Left ventricle myocardium superior (tissue), 1 donor: ENCODE measurements around the gene TSR1. TPM values are rescaled to one million over a fixed set of nuclear protein-coding genes. Genes with fewer than 3 reads are reported as not detected.
A peak's percentile ranks its signal among the peaks of the same experiment; 100 is the strongest.

Experiments used
- ATAC-seq: fragments of 200-7000 bp; cut with Tn5 transposase; one replicate; pipeline ENCODE4 v1.9.1; 2020; ENCODE audit warnings: mild to moderate bottlenecking, moderate library complexity
- DNase-seq: peaks from one replicate; pipeline ENCODE4 v3.0.0-alpha.2; 2020
- intact Hi-C: fragments of 100-400 bp; cut with micrococcal nuclease; formaldehyde crosslinking; loops from one replicate; pipeline ENCODE4 v1.11.0; 2022
- total RNA-seq: library from RNA; stranded (reverse); fragmentation: NEBNext Ultra II Directional; extraction: Animal tissue kit (Norgen Biotek cat#: 25700); gene quantifications from one replicate; pipeline ENCODE4 v1.2.1, GENCODE V29; 2021
- donor health status: DM: no; HTN: yes; CAD: no; lungs with severe emphysema.

TSR1 gene
- total RNA-seq, 1 donor from 2014 or later: 23.3 TPM

DNA sequence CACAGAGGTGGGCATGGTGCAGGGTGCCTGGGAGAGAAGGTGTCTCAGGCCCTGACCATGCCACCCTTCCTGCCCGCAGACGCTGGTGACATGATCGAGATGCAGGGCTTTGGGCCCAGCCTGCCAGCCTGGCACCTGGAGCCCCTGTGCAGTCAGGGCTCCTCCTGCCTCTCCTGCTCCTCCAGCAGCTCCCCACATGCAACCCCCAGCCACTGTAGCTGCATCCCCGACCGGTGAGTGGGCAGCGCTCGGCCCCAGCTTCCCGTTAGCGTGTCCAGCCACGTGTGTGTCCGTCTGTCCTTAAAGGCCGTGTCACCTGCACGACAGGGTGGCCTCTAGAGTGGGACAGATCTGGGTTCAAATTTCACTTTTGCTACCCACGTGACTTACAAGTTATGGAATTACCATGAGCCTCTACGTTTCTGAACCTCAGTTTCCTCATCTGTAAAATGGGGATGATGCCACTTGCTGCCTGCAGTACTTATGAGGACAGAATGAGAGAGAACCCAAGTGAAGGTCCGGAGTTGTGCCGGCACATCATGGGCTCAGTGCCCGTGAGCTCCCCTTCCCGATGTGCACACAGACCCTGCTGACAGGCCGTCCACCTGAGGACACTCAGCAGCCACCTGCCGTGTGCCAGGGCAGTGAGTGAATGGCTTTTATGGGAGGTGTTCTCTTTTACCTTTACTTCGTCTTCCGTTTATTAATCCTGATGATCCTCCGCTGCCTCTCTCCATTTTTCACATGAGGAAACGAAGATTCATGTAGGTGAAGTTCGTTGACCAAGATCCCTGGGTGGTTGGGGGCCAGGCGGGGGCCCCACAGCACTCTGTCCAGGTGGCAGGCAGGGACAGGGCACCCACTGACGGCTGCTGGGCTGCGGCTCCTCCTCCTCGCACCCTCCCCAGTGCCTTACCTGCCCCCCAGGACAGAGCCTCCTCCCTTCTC is 35.2 kb upstream of the TSR1 start:
- ATAC-seq: no peak
- intact Hi-C loops: no loop called here
- DNase-seq: no peak

DNA sequence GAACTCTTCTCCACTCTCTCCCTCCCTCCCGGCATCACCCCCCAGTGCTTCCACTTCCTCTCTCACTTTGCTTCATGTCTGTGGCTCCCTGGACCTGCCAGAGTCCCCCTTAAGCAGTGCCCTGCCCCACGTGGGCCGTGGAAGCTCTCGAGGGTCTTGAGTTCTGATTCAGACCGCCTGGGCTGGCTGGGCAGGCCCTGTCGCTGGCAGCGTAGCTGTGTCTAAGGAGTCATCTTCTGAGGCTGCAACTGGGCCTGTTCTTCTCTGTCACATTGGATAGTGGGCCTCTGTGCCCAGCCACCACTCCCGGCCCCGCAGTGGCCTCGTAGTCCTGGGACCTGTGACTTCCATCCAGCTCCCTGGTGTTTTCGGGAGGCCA is 33.9 kb upstream of the TSR1 start:
- ATAC-seq: no peak
- no peak for DNase-seq
- intact Hi-C loops: no loop called here

DNA sequence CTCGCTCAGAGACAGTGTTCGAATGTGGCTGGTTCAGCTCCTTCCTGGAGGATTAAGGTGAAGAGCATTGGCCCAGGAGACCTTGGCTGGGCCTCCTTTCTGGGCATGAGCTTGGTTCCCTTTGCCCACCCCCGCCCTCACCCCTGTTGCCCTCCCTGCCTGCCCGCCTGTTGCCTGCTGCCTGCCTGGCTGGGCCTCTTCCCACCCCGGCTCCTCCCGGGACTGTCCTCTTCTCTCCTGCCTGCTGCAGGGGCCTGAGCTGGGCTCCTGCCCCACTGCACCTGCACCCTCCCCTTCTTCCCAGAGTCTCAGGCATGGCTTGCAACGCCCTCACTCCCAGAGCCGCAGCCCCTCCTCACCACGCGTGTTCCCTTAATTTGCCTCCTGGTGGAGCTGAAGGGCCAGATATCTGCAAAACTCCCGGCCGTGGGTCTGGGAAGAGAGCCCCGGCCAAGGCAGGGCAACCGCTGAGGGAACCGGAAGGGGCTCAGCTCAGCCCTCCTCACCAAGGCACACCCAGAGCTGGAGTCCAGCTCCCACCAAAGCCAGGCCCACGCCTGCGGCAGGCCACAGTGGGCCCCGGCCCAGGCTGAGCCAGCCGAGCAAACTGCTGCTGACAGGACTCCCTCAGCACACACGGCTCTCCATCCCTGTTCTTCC is 33.4 kb upstream of the TSR1 start:
- peak; percentile 5 for ATAC-seq
- DNase-seq: no peak
- intact Hi-C loops: no loop called here

DNA sequence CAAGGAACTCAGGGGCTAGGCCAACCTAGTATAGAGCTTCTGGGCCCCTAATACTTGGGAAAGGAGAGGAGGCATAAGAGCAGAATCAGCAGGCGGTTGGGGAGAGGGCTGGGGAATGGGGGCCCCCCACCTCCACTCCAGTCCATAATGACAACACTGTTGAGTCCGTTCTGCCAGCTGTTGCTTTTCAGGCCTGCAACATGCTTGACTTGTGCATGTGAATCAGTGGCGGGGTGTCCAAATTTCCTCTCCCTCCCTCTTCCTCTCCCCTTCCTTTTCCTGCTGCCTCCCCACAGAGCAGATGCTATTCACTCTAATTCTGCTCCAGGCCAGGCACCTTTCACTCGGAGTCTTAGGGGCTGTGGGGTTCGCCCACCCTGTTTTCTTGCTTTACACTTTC is 32.8 kb upstream of the TSR1 start:
- ATAC-seq (no peak), DNase-seq (no peak)
- intact Hi-C loops: no loop called here

DNA sequence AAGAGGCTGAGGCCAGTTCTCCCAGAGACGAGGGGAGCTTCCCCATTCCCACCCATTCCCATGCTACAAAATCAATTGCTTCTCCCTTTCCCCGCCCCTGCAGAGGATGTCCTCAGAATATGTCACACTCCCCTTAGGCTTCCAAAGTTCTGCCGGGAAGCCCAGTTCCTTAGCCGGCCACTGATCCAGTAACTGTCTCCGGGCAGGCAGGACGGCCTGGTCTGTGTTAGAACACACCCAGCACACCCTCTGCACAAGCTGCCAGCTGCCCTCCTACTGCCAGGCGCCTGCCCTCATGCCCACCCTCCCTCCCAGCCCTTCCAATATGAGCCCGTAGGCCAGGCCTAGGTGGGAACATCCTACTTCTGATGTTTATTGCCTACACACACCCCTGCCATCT is 32.1 kb upstream of the TSR1 start:
- DNase-seq: no peak
- intact Hi-C loops: no loop called here
- peak; percentile 62 for ATAC-seq

DNA sequence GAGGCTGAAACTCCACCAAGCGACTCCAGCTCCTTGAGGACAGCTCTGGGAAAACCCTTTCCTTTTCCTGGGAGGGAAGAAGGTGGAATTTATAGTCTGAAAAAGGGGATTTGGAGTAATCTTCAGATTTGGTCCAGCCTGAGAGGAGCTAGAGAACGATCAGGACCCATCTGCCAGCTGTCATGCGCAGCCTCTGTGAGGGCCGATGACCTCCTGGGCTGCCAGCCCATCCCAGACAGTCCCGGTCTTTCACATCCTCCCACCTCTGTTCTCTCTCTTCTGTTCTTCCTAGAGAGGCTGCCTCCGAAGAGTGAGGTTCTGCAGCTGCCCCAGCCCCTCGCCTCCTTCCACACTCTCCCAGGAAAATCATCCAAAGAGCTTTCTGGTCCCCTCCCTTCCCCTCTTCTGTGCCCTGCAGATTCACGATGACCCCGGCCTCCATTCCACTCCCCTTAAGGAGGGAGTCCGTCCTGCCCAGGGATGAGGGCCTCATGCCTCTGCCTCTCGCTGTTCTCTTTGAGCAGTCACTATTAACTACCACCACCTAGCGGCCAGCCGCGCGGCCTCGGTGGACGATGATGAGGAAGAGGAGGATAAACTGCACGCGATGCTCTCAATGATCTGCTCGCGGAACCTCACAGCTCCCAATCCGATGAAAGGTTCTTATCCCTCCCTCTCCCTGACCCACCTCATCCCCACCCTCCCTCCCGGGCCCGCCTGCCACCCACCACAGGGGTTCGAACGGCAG is 30.7 kb upstream of the TSR1 start:
- intact Hi-C loops: no loop called here
- no peak for ATAC-seq
- DNase-seq: no peak

DNA sequence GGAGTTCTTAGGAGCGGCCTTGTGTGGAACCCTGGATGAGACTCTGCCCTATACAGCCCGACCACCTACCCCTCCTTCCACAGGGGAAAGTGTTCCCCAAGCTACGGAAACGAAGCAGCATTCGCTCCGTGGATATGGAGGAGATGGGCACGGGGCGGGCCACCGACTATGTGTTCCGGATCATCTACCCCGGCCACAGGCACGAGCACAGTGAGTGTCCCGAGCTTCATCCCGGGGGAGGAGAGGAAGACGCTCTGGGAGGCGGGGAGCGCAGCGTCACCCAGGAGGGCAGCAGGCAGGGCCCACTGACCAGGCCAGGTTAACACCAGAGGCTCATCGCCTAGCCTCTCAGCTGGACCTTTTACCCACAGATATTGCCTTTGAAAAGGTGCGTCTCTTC is 28.9 kb upstream of the TSR1 start:
- intact Hi-C loops: no loop called here
- no peak for DNase-seq
- ATAC-seq: no peak

DNA sequence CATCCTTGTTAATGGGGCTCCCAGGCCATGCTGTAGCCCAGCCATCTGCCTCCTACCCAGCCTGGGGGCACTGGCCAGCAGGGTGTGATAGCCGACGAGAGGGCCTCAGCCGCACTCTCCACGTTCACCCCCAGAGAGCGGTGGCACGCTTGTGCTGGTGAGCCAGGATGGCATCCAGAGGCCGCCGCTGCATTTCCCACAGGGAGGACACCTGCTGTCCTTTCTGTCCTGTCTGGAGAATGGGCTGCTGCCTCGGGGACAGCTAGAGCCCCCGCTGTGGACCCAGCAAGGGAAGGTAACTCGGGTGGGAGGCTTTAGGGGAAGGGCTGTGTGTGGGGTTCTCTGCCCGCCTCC is 28.5 kb upstream of the TSR1 start:
- DNase-seq: no peak
- intact Hi-C loops: no loop called here
- ATAC-seq: no peak

DNA sequence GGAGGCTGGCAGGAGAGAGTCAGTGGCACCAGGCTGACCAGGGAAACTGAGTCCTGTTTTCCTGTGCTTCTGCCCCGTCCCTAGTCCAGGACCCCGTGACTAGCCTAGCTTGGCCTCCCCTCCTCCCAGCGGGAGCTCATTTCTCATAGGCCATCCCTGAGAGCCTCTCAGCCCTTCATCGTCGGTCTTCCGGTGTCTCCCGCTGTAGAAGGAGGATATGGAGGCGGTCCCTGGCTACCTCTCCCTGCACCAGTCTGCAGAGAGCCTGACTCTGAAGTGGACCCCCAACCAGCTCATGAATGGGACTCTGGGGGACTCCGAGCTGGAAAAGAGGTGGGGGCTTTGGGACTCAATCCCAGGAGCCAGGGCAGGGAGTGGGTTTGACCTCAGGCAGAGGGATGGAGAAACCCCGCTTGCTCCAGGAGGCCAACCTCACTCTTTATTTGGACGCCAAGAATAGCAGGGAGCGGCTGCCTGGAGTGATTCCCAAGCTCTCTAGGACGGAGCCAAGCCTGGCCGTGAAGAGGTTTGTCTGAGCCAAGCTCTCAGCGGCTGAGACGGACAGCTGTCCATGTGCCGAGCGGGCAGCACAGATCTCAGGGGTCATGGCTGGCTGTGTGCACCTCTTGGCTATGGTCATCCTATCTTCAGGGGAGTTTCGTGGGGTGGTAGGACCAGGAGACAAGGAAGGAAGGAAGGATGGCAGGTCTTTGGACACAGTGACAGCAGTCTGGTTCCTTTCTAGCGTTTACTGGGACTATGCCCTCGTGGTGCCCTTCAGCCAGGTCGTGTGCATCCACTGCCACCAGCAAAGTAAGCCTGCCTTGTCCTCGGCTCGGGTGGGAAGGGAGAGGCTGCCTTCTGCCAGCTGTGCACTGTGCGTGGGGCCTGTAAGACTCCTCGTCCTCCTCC is 27.9 kb upstream of the TSR1 start:
- intact Hi-C loops: no loop called here
- peak; percentile 78 for DNase-seq
- ATAC-seq: peak; percentile 79

DNA sequence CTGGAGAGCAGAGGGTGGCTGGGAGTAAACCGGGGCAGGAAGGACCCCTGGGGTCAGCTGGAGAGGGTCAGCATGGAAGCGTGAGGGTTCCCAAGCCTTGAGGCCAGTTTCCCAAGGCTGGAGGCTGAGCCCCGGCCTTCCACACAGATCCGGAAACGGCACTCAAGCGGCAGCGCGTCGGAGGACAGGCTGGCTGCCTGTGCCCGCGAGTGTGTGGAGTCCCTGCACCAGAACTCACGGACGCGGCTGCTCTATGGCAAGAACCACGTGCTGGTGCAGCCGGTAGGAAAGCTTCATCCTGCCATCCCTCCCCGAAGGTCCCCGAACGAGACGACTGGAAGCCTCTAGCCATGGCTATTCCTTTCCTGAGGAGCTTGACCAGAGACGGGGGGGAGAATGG is 27.1 kb upstream of the TSR1 start:
- no peak for ATAC-seq
- intact Hi-C loops: no loop called here
- no peak for DNase-seq

DNA sequence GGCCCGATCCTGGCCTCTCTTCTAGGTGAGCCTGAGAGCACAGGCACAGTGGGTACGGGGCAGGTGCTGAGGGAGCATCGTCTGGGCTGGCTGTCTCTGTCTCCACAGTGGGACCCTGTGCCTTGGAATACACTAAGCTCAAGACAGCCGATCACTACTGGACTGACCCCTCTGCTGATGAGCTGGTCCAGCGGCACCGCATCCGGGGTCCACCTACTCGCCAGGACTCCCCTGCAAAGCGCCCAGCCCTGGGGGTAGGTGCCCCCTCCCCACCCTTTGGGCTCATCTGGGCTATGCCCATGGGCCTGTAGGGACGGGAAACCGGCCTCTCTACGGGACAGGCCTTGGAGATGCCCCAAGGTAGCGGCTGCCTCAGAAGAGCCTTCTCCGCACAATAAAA is 26.6 kb upstream of the TSR1 start:
- intact Hi-C loops: no loop called here
- DNase-seq (no peak), ATAC-seq (no peak)

DNA sequence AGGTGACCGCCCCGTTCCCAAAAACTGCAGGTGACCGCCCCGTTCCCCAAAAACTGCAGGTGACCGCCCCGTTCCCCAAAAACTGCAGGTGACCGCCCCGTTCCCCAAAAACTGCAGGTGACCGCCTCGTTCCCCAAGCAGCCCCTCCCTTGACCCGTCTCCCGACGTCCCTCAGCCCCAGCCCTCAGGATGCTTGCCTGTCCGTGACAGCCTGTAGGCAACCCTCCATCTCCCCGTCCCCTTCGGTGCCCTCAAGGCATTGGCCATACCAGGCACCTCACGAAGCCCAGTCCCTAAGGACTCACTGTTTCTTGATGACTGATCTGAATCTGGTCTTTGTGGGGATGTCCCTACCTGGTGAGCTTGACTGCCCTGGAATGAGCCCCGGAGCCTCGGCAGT is 26.2 kb upstream of the TSR1 start:
- intact Hi-C loops: no loop called here
- ATAC-seq: no peak
- DNase-seq: no peak

DNA sequence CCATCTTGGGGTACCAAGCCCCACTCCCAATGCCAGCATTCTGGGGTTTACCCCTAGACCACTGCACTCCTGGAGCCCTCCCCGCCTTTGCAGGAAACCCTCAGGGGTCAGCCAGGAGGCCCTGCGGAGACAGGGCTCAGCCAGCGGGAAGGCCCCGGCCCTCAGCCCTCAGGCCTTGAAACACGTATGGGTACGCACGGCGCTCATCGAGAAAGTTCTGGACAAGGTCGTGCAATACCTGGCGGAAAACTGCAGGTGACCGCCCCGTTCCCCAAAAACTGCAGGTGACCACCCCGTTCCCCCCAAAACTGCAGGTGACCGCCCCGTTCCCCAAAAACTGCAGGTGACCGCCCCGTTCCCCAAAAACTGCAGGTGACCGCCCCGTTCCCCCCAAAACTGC is 25.8 kb upstream of the TSR1 start:
- intact Hi-C loops: no loop called here
- DNase-seq (no peak), ATAC-seq (no peak)

DNA sequence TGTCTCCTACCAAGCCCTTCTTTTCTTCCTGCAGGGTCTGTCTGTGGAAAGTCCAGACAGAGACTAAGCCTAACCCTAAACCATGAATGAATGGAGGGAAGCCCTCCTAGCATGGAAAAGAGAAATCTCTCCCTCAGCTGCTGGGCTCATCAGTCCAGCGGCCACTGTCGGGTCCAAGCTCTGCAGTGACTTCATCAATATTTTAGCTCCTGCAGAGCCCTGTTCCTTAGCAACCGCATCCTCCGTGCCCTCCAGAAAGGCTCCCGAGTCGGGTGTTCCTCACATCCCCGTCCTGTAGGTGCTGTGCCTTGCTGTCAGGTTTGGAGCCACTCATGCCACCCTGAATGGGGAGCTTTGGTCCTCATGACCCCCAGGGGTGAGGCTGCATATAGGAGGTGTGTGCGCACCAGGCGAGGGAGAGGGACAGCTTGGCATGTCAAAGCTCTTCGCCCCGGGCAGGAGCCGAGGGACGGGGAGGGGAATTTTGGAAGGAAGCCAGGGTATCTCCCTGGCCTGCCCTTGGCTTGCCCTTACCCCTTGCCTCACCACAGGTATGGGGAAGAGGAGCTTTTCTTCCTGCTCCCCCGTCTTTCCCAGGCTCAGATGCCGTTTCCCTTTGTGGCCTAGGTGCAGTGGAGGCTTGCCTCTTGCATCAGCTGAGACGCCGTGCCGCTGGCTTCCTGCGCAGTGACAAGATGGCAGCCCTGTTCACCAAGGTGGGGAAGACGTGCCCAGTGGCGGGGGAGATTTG is 24.9 kb upstream of the TSR1 start:
- intact Hi-C loops: no loop called here
- DNase-seq (no peak), ATAC-seq (peak; percentile 11)

DNA sequence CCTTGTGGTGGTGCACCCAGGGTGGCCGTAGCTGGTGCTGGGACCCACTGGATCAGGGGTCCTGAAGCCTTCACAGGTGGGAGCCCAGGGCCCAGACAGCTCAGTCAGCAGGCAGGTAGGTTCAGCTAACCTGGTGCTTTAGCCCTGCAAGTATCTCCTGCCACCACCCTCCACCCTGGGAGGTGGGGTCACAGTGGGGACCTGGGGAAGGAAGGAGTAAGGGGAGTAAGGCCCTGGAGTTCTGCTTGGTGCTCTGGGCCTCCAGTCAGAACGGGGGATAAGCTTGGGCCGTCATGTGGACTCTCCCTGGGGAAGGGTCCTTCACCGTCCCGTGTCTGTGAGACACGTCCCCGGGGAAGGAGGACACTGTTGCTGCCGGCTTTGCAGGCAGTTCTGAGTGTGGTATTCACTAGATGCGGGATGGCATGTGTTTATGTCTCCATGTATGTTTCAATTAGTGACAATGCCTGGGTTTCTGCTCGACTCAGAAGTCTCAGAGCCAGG is 21.7 kb upstream of the TSR1 start:
- peak; percentile 23 for DNase-seq
- ATAC-seq: no peak
- intact Hi-C loops: no loop called here

DNA sequence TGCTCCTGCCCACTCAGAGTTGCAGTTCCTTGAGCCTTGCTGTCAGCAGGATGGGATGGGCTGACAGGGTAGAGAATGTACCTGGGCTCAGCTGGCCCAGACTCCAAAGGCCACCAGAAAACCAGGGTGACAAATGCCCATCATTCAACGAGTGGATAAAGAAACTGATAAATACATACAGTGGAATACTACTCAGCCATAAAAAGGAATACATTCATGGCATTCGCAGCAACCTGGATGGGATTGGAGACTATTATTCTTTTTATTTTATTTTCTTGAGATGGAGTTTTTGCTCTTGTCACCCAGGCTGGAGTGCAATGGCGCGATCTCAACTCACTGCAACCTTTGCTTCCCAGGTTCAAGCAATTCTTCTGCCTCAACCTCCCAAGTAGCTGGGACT is 21.0 kb upstream of the TSR1 start:
- intact Hi-C loops: no loop called here
- no peak for ATAC-seq
- DNase-seq: no peak

DNA sequence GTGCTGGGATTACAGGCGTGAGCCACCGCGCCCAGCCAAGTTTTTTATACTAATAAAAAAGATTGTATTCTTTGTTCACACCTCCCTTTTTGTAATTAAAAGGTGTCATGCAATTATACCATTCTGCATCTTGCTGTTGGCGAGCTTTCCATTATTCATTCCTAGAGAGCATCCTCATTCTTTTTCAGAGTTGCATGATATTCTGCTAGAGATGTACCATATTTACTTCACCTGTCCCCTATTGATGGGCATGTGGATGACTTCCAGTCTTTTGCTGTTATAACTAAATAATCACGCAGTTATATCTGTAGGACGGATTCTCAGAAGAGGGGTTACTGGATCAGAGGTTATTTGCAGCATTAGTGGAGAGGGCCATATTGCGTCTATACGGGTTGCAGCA is 18.1 kb upstream of the TSR1 start:
- DNase-seq (no peak), ATAC-seq (no peak)
- intact Hi-C loops: no loop called here

DNA sequence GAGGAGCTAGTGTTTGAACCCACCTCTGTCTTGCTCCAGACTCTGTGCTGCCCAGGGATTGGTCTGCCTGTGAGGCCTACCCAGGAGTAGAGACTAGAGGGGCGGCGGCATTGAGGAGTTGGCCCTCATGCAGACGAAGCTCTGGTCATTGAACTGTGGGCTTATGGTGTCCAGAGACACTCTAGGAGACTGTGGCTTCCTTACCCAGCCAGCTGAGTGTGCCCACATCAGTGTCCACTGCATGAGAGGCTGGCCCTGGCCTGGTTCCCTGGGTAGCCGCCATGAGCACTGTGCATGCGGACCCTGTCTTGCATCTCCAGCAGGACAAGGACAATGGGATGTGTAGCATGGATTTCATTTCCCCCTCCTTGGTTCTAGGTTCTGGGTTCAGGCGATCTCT is 15.0 kb upstream of the TSR1 start:
- peak; percentile 13 for DNase-seq
- intact Hi-C loops: no loop called here
- ATAC-seq: no peak
